ENCODE data around the gene TLE2. TPM values are rescaled to one million over a fixed set of nuclear protein-coding genes. Genes with fewer than 3 reads are reported as not detected.

The TLE2 gene
- total RNA-seq, 1 experiment from 2014 or later: 3.1 TPM

- H3K23ac ChIP-seq (ENCODE audit: insufficient read length, low read depth, low read length): no peak overlapping the region
- Mint-ChIP-seq H3K4me1 (peaks cover 0 to 12% of the 10 kb centered on the region in 2 experiments; a peak in 2 of 4 replicates), H3K4me3 (no peak overlapping the region), H3K27ac (no peak overlapping the region), H3K27me3 (ENCODE audit: low read depth) (peaks cover 4% of the 10 kb centered on the region), H3K36me3 (ENCODE audit: insufficient read depth in 1 of 3, low read depth in 3 of 3) (no peaks in the 10 kb centered on the region), H3K9me3 (no peaks in the 10 kb centered on the region; a peak in 1 of 5 replicates)
- H3K18ac ChIP-seq (ENCODE audit: insufficient read length, low read depth, low read length): no peak overlapping the region
- H2BK5ac ChIP-seq (ENCODE audit: insufficient read length, low read length): no peak overlapping the region
- H3K56ac ChIP-seq (ENCODE audit: insufficient read length, low read depth, low read length): no peak overlapping the region
- no peak overlapping the region for H3K4ac ChIP-seq (ENCODE audit: low read depth, low read length)
- no peak overlapping the region for H3T11ph ChIP-seq (ENCODE audit: low read length)
- no peak overlapping the region for H2BK120ac ChIP-seq (ENCODE audit: low read depth, low read length, poor library complexity, severe bottlenecking)
- no peaks in the 10 kb centered on the region for H3K27me3 ChIP-seq (ENCODE audit: insufficient read depth, low read length)
- WGBS (ENCODE audit: extremely low coverage, insufficient read length, low lambda C conversion rate): no CpG with 5 or more reads among the region's 4 CpGs
- H3K79me1 ChIP-seq (ENCODE audit: insufficient read depth, low read depth, low read length, poor library complexity, severe bottlenecking): no peaks in the 10 kb centered on the region
- H4K5ac ChIP-seq (ENCODE audit: insufficient read length, low read depth, low read length): no peak overlapping the region
- H4K8ac ChIP-seq (replicated peaks; ENCODE audit: insufficient read length, low read depth, low read length): no peak overlapping the region
- no peak overlapping the region for H2BK20ac ChIP-seq (ENCODE audit: low read depth, low read length, poor library complexity, severe bottlenecking)
- H3K9me3 ChIP-seq (ENCODE audit: control insufficient read depth, low read depth, low read length): no peaks in the 10 kb centered on the region
- no peak overlapping the region for H2AFZ ChIP-seq (ENCODE audit: low read length)
- H4K91ac ChIP-seq (ENCODE audit: insufficient read length, low read depth, low read length): no peak overlapping the region
- no peak overlapping the region for H3K27ac ChIP-seq (ENCODE audit: insufficient read length, low read depth, low read length)
- no peak overlapping the region for H3K9ac ChIP-seq (ENCODE audit: extremely low read depth, insufficient read length, low read length)
- no peak for DNase-seq
- no peaks in the 10 kb centered on the region for H3K79me2 ChIP-seq (ENCODE audit: insufficient read depth, low read length)
- H3K14ac ChIP-seq (ENCODE audit: insufficient read depth, low read length): no peak overlapping the region
- H2AK5ac ChIP-seq (ENCODE audit: insufficient read length, low read length): no peak overlapping the region
- no peaks in the 10 kb centered on the region for H3K23me2 ChIP-seq (ENCODE audit: insufficient read length, low read depth, low read length, poor library complexity, severe bottlenecking)
- H4K20me1 ChIP-seq (ENCODE audit: control insufficient read depth, insufficient read depth, insufficient read length): no peaks in the 10 kb centered on the region
- no peak overlapping the region for H2BK15ac ChIP-seq (ENCODE audit: low read depth, low read length)
- no peaks in the 10 kb centered on the region for H3K4me1 ChIP-seq (ENCODE audit: insufficient read depth, low read length)
- no peak overlapping the region for H2BK12ac ChIP-seq (ENCODE audit: insufficient read length, low read depth, low read length)
- H3K4me2 ChIP-seq (ENCODE audit: insufficient read depth, insufficient read length, low read length): no peak overlapping the region
- TF ChIP-seq CTCF (conservative IDR thresholded peaks at IDR 0.05): no peak
These were observed 24.6 kb downstream of the TLE2 start for GRCh38 chr19:3004522-3004921.

Data from H9 (cell line).